Tibial nerve (tissue), 4 donors: ENCODE data around the gene NKX2-3. TPM values are rescaled to one million over a fixed set of nuclear protein-coding genes. Genes with fewer than 3 reads are reported as not detected.

ENCODE experiments used
- DNase-seq, 2 donors: peaks; one replicate each; pipeline ENCODE4 v3.0.0-alpha.2; 2019; ENCODE audit warnings: low spot score in 2 of 2
- H3K27ac ChIP-seq, 4 donors: fragments of 200-600 bp; sonication (generic) in 3 of 4; one replicate each; pipeline ENCODE4 v1.5.1; 2017 to 2019; ENCODE audit warnings: mild to moderate bottlenecking in 1 of 4
- H3K27me3 ChIP-seq, 2 donors: fragments of 200-600 bp; sonication (generic) in 1 of 2; one replicate each; pipeline versions ENCODE4 v1.5.1 to v1.6.0; 2017 to 2019
- H3K36me3 ChIP-seq, 3 donors: fragments of 200-600 bp; sonication (generic); one replicate each; pipeline ENCODE4 v1.5.1; 2018 to 2019
- H3K4me1 ChIP-seq, 4 donors: fragments of 200-600 bp; sonication (generic) in 3 of 4; one replicate each; pipeline ENCODE4 v1.5.1; 2017 to 2019
- H3K4me3 ChIP-seq, 4 donors: fragments of 200-600 bp; sonication (generic) in 3 of 4; one replicate each; pipeline ENCODE4 v1.5.1; 2017 to 2019; ENCODE audit warnings: mild to moderate bottlenecking in 1 of 4, moderate library complexity in 1 of 4
- H3K9me3 ChIP-seq, 4 donors: fragments of 200-600 bp; sonication (generic) in 3 of 4; one replicate each; pipeline ENCODE4 v1.5.1; 2017 to 2019
- EP300 ChIP-seq, 2 donors: sonication (generic); formaldehyde crosslinking; IDR thresholded peaks; one replicate each; pipeline ENCODE4 v1.6.1; 2017; ENCODE audit warnings: antibody characterized with exemption in 2 of 2, mild to moderate bottlenecking in 1 of 2
- POLR2A ChIP-seq, 2 donors: fragments of 450-650 bp; IDR thresholded peaks; one replicate each; pipeline ENCODE4 v1.6.1; 2017; ENCODE audit warnings: antibody characterized with exemption in 2 of 2, mild to moderate bottlenecking in 2 of 2, moderate library complexity in 2 of 2
- WGBS, 2 donors: methylation state at CpG; one replicate each; pipeline ENCODE4 v1.1.5; 2018; 5-methylcytosine and 5-hydroxymethylcytosine counted together
- total RNA-seq, 4 donors: library from RNA; depleted of rRNA; stranded (reverse); fragments of >200 nt; gene quantifications; one replicate each; pipeline ENCODE4 v1.1.0, GENCODE V29; 2016
- TF ChIP-seq, protein P1 (sequence below), 5 experiments: fragments of 200-600 bp in 3 of 5; fragments of 450-650 bp in 2 of 5; sonication (generic) in 3 of 5; IDR thresholded peaks; one replicate each; pipeline ENCODE4 v1.5.1; 2016 to 2019; ENCODE audit warnings: antibody characterized with exemption in 5 of 5, mild to moderate bottlenecking in 3 of 5, moderate library complexity in 2 of 5

NKX2-3 gene
- total RNA-seq, 4 donors from 2014 or later: not detected

DNA sequence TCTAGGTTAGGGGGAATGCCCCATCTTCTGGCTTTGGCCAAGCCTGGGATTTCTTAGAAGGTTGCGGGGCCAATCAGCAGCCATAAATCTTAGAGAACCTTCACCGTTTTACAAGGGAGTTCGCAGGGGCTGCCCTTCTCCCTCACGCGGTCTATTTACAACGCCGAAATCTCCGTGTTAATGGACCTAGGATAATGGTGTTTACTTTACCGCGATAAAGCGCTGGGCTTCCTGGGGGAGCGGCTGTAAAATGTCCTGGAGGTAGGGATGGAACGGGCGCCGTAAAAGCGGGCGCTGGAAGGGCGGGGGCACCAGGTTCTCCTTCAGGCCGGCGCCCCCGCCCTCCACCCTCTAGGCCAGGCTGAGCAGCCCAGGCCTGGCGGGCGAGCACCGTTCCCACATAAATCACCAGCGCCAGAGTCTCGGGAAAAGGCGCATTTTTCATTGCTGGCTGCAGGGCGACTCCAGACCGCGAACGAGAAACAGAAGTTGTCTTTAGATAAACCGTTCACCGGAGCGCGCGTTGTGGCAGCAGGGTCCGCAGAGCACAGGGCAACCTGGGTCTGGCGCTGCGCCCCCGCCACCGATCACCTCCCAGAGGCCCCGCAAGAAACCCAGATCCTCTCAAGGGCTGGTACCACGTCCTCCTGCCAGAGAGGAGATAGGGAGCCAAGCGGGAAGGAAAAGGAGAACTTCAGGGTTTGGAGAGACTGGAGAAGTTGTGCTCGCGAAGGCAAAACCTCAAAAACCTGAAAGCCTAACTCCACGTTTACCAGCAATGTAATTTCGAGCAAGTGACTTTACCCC lies 12.5 kb upstream of the NKX2-3 start:
- WGBS, 2 donors: 1 to 3% methylated on average over 47 of the region's 48 CpGs
- peaks cover 2 to 76% of the 10 kb centered on the region in 2 donors for H3K27me3 ChIP-seq
- H3K27ac ChIP-seq: no peak overlapping the region

DNA sequence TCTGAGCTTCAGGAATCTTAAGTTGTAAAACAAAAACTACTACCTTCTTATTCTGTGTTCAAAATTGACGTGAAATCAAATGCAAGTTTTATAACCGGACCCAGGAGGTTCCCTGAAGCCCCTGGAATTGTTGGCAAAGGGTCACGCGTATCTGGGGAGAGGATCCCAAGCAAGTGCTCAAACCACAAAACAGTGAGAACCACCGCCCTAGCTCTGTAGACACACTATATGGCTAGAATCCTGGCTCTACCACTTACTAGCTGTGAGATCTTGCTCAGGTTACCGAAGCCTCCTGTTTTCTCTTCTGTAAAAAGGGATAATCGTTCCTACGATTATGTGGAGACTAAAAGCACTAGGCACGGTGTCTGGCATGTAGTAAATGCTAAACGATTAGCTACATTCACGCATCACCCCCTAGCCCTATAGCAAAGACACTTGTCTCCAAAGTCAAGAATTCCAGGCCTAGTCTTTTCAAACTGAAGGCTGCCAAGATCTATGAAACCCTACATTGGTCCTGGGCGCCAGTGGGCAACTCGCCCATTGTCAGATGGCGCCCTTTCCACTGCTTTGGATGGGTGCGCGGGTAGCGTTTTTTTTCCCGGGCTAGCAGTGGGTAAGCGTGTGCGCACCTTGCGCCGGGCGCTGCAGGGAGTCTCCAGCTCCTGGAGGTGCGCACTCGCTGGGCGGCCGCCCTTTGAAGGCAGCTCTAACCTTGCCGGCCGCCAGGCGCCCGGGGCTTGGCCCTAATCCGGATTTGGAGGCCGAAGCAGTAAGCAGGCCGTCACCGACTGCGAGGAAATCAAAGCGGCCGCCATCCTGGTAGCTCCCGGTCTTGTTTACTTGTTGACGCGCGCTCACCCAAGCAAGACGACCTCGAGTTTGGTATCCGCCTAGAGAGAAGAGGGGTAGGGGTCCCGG lies 11.6 kb upstream of the NKX2-3 start:
- Histone ChIP-seq H3K4me1 (peaks cover 0 to 38% (median 6%) of the 10 kb centered on the region in 4 donors), H3K27ac (no peak overlapping the region), H3K4me3 (no peak overlapping the region), H3K27me3 (peaks cover 2 to 79% of the 10 kb centered on the region in 2 donors), H3K9me3 (no peaks in the 10 kb centered on the region), H3K36me3 (no peaks in the 10 kb centered on the region)
- DNase-seq: no peak
- 14 to 24% methylated on average over 38 to 42 of the region's 46 CpGs for WGBS, 2 donors
- TF ChIP-seq POLR2A (IDR thresholded peaks at IDR 0.05) (no peak), EP300 (IDR thresholded peaks at IDR 0.05) (no peak)
- TF ChIP-seq, protein P1, sequence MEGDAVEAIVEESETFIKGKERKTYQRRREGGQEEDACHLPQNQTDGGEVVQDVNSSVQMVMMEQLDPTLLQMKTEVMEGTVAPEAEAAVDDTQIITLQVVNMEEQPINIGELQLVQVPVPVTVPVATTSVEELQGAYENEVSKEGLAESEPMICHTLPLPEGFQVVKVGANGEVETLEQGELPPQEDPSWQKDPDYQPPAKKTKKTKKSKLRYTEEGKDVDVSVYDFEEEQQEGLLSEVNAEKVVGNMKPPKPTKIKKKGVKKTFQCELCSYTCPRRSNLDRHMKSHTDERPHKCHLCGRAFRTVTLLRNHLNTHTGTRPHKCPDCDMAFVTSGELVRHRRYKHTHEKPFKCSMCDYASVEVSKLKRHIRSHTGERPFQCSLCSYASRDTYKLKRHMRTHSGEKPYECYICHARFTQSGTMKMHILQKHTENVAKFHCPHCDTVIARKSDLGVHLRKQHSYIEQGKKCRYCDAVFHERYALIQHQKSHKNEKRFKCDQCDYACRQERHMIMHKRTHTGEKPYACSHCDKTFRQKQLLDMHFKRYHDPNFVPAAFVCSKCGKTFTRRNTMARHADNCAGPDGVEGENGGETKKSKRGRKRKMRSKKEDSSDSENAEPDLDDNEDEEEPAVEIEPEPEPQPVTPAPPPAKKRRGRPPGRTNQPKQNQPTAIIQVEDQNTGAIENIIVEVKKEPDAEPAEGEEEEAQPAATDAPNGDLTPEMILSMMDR (IDR thresholded peaks at IDR 0.05): no peak

More for the DNA sequence above, 12.5 kb upstream of the NKX2-3 start:
- Histone ChIP-seq H3K9me3 (no peaks in the 10 kb centered on the region), H3K4me1 (peaks cover 0 to 38% (median 6%) of the 10 kb centered on the region in 4 donors), H3K4me3 (no peak overlapping the region), H3K36me3 (no peaks in the 10 kb centered on the region)
- no peak for DNase-seq
- TF ChIP-seq, protein P1 (IDR thresholded peaks at IDR 0.05): no peak
- no peak for TF ChIP-seq POLR2A (IDR thresholded peaks at IDR 0.05)
- no peak for TF ChIP-seq EP300 (IDR thresholded peaks at IDR 0.05)

DNA sequence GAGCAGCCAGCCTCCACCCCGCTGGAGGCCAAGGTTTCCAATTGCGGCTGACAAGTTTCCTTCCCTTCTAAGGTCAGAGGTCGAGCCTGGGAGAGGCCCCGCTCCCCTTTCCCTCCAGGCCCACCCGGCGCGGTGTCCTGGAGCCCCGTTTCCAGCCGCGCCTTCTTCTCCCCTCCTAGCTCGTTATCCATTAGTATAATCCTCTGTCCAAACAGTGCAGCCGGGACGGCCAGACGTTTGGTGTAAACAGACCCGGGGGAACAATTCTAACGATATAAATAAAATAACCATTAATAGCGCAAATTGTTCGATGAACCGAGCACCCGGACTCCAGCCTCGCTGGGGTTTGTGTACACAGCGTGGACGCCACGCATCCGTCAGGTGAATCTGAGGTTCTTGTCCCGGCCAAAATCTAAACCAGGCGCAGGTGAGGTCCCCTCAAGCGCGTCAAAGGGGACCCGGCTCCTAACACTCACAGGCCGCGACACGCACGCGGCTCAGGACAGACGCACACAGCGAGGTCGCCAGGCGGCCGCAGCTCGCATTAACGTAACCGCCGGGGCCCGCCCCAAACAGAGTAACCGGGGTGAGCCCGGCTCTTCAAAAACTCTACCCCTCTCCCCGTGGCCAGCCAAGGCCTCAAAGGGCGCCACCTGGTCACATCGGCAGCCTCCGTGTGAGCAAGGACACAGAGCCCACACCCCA lies 10.8 kb upstream of the NKX2-3 start:
- H3K9me3 ChIP-seq: no peaks in the 10 kb centered on the region
- H3K4me1 ChIP-seq: peaks cover 0 to 38% (median 6%) of the 10 kb centered on the region in 4 donors
- TF ChIP-seq POLR2A (IDR thresholded peaks at IDR 0.05) (no peak), EP300 (IDR thresholded peaks at IDR 0.05) (no peak)
- TF ChIP-seq, protein P1 (IDR thresholded peaks at IDR 0.05): no peak
- peaks cover 2 to 87% of the 10 kb centered on the region in 2 donors for H3K27me3 ChIP-seq
- WGBS, 2 donors: 9 to 21% methylated on average over 33 to 47 of the region's 51 CpGs
- H3K36me3 ChIP-seq: no peaks in the 10 kb centered on the region
- H3K27ac ChIP-seq: no peak overlapping the region
- no peak for DNase-seq
- H3K4me3 ChIP-seq: no peak overlapping the region

DNA sequence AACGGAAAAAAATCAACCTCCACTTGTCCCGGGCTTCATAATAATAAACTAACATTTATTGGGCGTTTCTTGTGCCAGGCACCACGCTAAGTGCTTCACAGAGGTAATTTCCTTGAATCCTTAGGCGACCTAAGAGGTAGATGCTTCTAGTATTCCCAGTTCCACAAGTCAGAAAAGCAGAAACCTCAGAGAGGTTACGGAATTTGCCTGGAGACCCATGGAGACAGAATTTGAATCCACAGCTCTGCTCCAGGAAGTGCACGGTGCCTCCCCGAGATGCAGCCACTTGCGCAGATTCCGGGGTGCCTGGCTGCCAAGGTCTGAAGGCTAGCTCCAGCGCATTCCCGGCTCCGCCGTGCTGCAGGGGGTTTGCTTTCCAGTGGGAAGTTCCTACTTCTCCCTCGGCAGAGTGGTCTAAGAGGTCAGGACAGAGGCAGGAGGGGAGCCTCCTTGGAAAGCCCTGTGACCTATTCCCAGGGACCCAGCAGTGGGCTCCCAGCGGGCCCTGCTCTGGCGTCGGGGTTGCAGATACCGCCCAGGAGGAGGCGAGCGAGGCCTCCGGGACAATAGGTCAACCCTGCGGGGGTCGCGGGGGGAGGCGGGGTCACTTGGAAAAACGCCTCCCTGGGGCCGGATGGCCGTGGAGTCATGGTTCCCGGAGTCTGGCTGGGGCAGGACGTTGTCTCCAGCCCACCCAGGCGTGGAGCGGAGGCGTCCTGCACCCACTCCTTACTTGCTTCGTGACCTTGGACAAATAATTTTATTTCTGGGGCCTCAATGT lies 10.1 kb upstream of the NKX2-3 start:
- no peaks in the 10 kb centered on the region for H3K36me3 ChIP-seq
- WGBS, 2 donors: 9 to 16% methylated on average over 17 to 26 of the region's 35 CpGs
- TF ChIP-seq, protein P1 (IDR thresholded peaks at IDR 0.05): no peak
- TF ChIP-seq POLR2A (IDR thresholded peaks at IDR 0.05) (no peak), EP300 (IDR thresholded peaks at IDR 0.05) (no peak)
- no peak overlapping the region for H3K4me3 ChIP-seq
- H3K4me1 ChIP-seq: peaks cover 0 to 44% (median 6%) of the 10 kb centered on the region in 4 donors
- no peak for DNase-seq
- no peak overlapping the region for H3K27ac ChIP-seq
- H3K27me3 ChIP-seq: peaks cover 2 to 95% of the 10 kb centered on the region in 2 donors
- H3K9me3 ChIP-seq: no peaks in the 10 kb centered on the region
